DOHH2 (cell line): ENCODE results near the gene TNS4.

Experiments
- H3F3A ChIP-seq: fragments of 200-600 bp; sonication (generic), shearing (Covaris generic); 2 replicates; pipeline ENCODE4 v1.6.0; 2016; ENCODE audit warnings: antibody characterized with exemption, mild to moderate bottlenecking; ENCODE audit not compliant: control insufficient read depth, insufficient read depth
- H3K27ac ChIP-seq: fragments of 200-600 bp; sonication (generic); 2 replicates; pipeline ENCODE4 v1.5.1; 2014; ENCODE audit warnings: low read depth, mild to moderate bottlenecking, low read length, moderate library complexity
- H3K27me3 ChIP-seq: fragments of 200-600 bp; sonication (generic); 2 replicates; pipeline ENCODE4 v1.6.1; 2014; ENCODE audit warnings: mild to moderate bottlenecking, low read length, mixed read lengths; ENCODE audit not compliant: control insufficient read depth
- H3K36me3 ChIP-seq: fragments of 200-600 bp; sonication (generic); 2 replicates; pipeline ENCODE4 v1.6.1; 2014; ENCODE audit warnings: mild to moderate bottlenecking, low read length, moderate library complexity, mixed read lengths; ENCODE audit not compliant: control insufficient read depth
- H3K4me1 ChIP-seq: fragments of 200-600 bp; sonication (generic); 2 replicates; pipeline ENCODE4 v1.6.1; 2014; ENCODE audit warnings: mild to moderate bottlenecking, low read length, mixed read lengths; ENCODE audit not compliant: control insufficient read depth
- H3K4me2 ChIP-seq: fragments of 200-600 bp; sonication (generic); 2 replicates; pipeline ENCODE4 v1.6.0; 2014; ENCODE audit warnings: mild to moderate bottlenecking, low read length, moderate library complexity
- H3K4me3 ChIP-seq: fragments of 200-600 bp; sonication (generic); 2 replicates; pipeline ENCODE4 v1.5.1; 2014; ENCODE audit warnings: mild to moderate bottlenecking, low read length, mixed read lengths
- H3K79me2 ChIP-seq: fragments of 200-600 bp; sonication (generic); 2 replicates; pipeline ENCODE4 v1.6.1; 2014; ENCODE audit warnings: mild to moderate bottlenecking, low read length, mixed read lengths; ENCODE audit not compliant: control insufficient read depth
- H3K9me2 ChIP-seq: fragments of 200-600 bp; sonication (generic); replicated peaks from 2 replicates; pipeline ENCODE4 v1.6.1; 2014; ENCODE audit warnings: mild to moderate bottlenecking, low read length, mixed read lengths; ENCODE audit not compliant: control insufficient read depth
- H3K9me3 ChIP-seq: fragments of 200-600 bp; sonication (generic); 2 replicates; pipeline ENCODE4 v1.6.1; 2014; ENCODE audit warnings: antibody characterized with exemption, low read length, mixed read lengths; ENCODE audit not compliant: control insufficient read depth, insufficient read depth
- H4K20me1 ChIP-seq: fragments of 200-600 bp; sonication (generic); 2 replicates; pipeline ENCODE4 v1.6.0; 2014; ENCODE audit warnings: low read depth, mild to moderate bottlenecking, antibody characterized with exemption, low read length, moderate library complexity; ENCODE audit not compliant: control insufficient read depth, insufficient read depth
- CTCF ChIP-seq: fragments of 200-600 bp; sonication (generic); IDR thresholded peaks from one replicate; pipeline ENCODE4 v1.5.1; 2014; ENCODE audit warnings: antibody characterized with exemption, mild to moderate bottlenecking, low read depth, low read length; ENCODE audit not compliant: poor library complexity, severe bottlenecking
- EZH2phosphoT487 ChIP-seq: fragments of 200-600 bp; sonication (generic); IDR thresholded peaks from 2 replicates; pipeline ENCODE4 v1.6.1; 2017; ENCODE audit warnings: borderline replicate concordance, mild to moderate bottlenecking, antibody characterized with exemption, low read length, moderate library complexity, mixed read lengths

TNS4 gene

GRCh38 chr17:40530531-40530994 is 29.1 kb upstream of the TNS4 start:
- Histone ChIP-seq H3K36me3 (no peaks in the 10 kb centered on the region), H3K4me2 (no peak overlapping the region)

GRCh38 chr17:40529991-40530390 is 28.6 kb upstream of the TNS4 start:
- no peak for TF ChIP-seq EZH2phosphoT487
- TF ChIP-seq CTCF, result no peak
- peaks cover 6% of the 10 kb centered on the region for H3K4me1 ChIP-seq
- peaks cover 76% of the 10 kb centered on the region for H3K27me3 ChIP-seq
- H3K27ac ChIP-seq, result no peak overlapping the region
- H3F3A ChIP-seq, result no peaks in the 10 kb centered on the region
- H3K79me2 ChIP-seq, result no peaks in the 10 kb centered on the region
- no peak overlapping the region for H3K4me3 ChIP-seq
- no peaks in the 10 kb centered on the region for H3K9me2 ChIP-seq
- peaks cover 8% of the 10 kb centered on the region; the same call in 1 of the 2 replicates for H3K9me3 ChIP-seq
- H3K4me2 ChIP-seq, result no peak overlapping the region
- no peaks in the 10 kb centered on the region for H4K20me1 ChIP-seq
- no peaks in the 10 kb centered on the region for H3K36me3 ChIP-seq

More at GRCh38 chr17:40530531-40530994, 29.1 kb upstream of the TNS4 start:
- H3K9me3 ChIP-seq, result peaks cover 4% of the 10 kb centered on the region; the same call in 1 of the 2 replicates
- H3K27me3 ChIP-seq, result peaks cover 71% of the 10 kb centered on the region
- TF ChIP-seq CTCF (no peak), EZH2phosphoT487 (no peak)
- no peak overlapping the region for H3K4me3 ChIP-seq
- no peaks in the 10 kb centered on the region for H3K79me2 ChIP-seq
- H4K20me1 ChIP-seq, result no peaks in the 10 kb centered on the region
- H3K4me1 ChIP-seq, result peaks cover 6% of the 10 kb centered on the region
- no peaks in the 10 kb centered on the region for H3F3A ChIP-seq
- H3K9me2 ChIP-seq, result no peaks in the 10 kb centered on the region
- H3K27ac ChIP-seq, result no peak overlapping the region

GRCh38 chr17:40528692-40529417 is 27.4 kb upstream of the TNS4 start:
- H3K27ac ChIP-seq, result no peak overlapping the region

More at GRCh38 chr17:40528692-40529417, 27.4 kb upstream of the TNS4 start:
- Histone ChIP-seq H3K79me2 (no peaks in the 10 kb centered on the region), H3F3A (no peaks in the 10 kb centered on the region), H3K4me1 (peaks cover 6% of the 10 kb centered on the region), H4K20me1 (no peaks in the 10 kb centered on the region), H3K27me3 (peaks cover 80% of the 10 kb centered on the region), H3K4me3 (no peak overlapping the region), H3K9me2 (no peaks in the 10 kb centered on the region), H3K4me2 (no peak overlapping the region), H3K9me3 (peaks cover 13% of the 10 kb centered on the region; the same call in 1 of the 2 replicates), H3K36me3 (no peaks in the 10 kb centered on the region)
- TF ChIP-seq EZH2phosphoT487 (no peak), CTCF (no peak)
